ENCODE measurements around the gene PORCN. TPM values are rescaled to one million over a fixed set of nuclear protein-coding genes. Genes with fewer than 3 reads are reported as not detected.

Gene PORCN
- total RNA-seq, 2 experiments from 2014 or later: 23.9 to 24.1 TPM

DNA sequence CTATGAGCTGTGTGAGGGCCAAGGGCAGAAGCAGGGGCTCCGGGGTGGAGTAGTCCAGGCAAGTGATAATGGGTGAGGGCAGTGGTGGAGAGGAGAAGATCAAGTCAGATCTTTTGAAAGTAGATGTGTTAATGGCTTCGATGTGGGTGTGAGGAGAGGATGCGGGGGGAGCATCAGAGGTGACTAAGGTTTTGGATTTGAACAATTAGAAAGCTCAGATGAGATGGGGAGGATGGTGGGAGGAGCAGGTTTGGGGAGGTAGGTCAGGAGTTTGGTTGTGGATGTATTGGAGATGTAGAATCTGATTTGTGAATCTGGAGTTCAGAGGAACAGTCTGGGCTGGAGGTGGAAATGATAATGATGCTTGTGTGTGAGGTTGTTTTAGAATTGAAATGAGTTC lies 28.2 kb upstream of the PORCN start:
- ATAC-seq (ENCODE audit: low read depth) (no peak), DNase-seq (no peak)
- H3K4me3 Mint-ChIP-seq: no peak overlapping the region
- peaks cover 3% of the 10 kb centered on the region for H3K36me3 Mint-ChIP-seq
- H3K27me3 Mint-ChIP-seq: no peaks in the 10 kb centered on the region
- H3K9me3 Mint-ChIP-seq: no peaks in the 10 kb centered on the region
- peak overlapping the region; percentile 61 for H3K27ac Mint-ChIP-seq
- POLR2A ChIA-PET: no interaction called here
- H3K4me1 Mint-ChIP-seq: peaks cover 23% of the 10 kb centered on the region

DNA sequence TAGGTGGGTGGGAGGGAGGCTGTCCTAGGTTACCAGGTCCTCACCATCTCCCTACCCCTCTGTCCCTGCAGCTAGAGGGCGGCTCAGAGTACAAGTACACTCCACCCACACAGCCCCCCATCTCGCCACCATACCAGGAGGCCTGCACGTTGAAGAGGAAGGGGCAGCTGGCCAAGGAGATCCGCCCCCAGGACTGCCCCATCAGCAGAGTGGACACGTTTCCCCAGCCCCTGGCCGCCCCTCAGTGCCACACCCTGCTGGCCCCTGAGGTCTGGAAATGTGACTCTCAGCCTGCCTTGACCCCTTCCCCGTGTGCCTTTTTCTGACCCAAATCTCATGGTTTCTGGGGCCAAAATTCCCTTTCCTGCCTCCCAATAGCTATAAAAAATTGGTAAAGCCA lies 26.3 kb upstream of the PORCN start:
- DNase-seq: no peak
- no peaks in the 10 kb centered on the region for H3K9me3 Mint-ChIP-seq
- H3K4me3 Mint-ChIP-seq: no peak overlapping the region
- no peaks in the 10 kb centered on the region for H3K27me3 Mint-ChIP-seq
- H3K4me1 Mint-ChIP-seq: peaks cover 10% of the 10 kb centered on the region
- POLR2A ChIA-PET: no interaction called here
- H3K36me3 Mint-ChIP-seq: peaks cover 2% of the 10 kb centered on the region
- ATAC-seq (ENCODE audit: low read depth): no peak
- H3K27ac Mint-ChIP-seq: no peak overlapping the region

DNA sequence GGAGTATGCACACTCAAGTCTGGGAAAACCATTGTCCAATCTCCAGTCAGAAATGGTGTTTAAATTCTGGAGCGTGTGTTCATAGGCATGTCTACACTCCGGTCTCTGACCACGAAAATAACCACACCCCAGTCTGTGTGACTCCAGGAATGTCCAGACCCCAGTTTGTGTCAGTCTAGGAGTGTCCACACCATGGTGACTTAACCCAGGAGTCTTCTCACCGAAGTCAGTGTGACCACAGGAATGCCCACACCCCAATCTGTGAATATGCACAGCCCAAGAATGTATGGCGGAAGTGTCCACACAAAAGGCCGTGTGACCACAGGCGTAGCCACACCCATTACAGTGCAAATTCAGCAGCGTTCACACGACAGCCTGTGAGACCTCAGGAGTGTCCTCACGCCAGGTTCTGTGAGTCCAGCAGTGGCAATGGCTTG lies 21.4 kb upstream of the PORCN start:
- Mint-ChIP-seq H3K4me3 (no peak overlapping the region), H3K36me3 (no peaks in the 10 kb centered on the region), H3K4me1 (no peaks in the 10 kb centered on the region), H3K27me3 (no peaks in the 10 kb centered on the region), H3K9me3 (no peaks in the 10 kb centered on the region), H3K27ac (no peak overlapping the region)
- DNase-seq (no peak), ATAC-seq (ENCODE audit: low read depth) (no peak)
- POLR2A ChIA-PET: no interaction called here

DNA sequence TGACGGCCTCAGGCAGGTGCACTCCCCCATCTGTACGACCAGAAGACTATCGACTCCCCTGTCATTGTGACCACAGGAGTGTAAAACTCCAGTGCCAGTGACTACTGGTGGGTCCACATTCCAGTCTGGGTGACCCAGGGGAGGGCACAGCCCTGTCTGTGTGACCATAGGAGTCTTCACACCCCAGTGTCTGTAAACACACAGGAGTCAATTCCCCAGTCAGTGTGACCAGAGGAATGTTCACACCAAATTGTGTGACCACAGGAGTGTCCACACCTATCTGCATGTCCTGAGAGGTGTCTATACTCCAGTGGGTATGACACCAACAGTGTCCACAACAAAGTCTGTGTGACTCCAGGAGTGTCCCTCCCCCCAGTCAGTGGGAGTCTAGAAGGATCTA lies 20.8 kb upstream of the PORCN start:
- Mint-ChIP-seq H3K4me3 (no peak overlapping the region), H3K27me3 (no peaks in the 10 kb centered on the region)
- POLR2A ChIA-PET: no interaction called here

DNA sequence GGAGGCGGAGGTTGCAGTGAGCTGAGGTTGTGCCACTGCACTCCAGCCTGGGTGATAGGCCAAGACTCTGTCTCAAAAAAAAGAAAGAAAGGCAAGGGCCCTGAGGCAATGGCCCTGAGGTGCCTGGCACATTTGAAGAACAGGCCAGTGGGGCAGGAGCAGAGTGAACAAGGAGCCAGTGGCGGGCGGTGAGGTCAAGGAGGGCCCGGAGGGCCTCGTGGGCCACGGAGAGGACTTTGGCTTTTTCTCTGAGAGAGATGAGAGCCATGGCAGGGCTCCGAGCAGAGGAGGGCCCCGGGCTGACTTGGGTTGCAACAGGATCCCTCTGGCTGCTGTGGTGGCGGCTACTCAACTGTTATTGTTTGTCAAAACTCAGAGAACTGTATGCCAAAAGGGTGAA lies 19.5 kb upstream of the PORCN start:
- no peaks in the 10 kb centered on the region for H3K36me3 Mint-ChIP-seq
- no peak overlapping the region for H3K4me3 Mint-ChIP-seq
- no peaks in the 10 kb centered on the region for H3K4me1 Mint-ChIP-seq
- H3K27me3 Mint-ChIP-seq: no peaks in the 10 kb centered on the region
- POLR2A ChIA-PET: no interaction called here
- no peak for ATAC-seq (ENCODE audit: low read depth)
- no peak overlapping the region for H3K27ac Mint-ChIP-seq
- H3K9me3 Mint-ChIP-seq: no peaks in the 10 kb centered on the region
- no peak for DNase-seq

More for the DNA sequence above, 20.8 kb upstream of the PORCN start:
- no peaks in the 10 kb centered on the region for H3K36me3 Mint-ChIP-seq
- ATAC-seq (ENCODE audit: low read depth): no peak
- H3K9me3 Mint-ChIP-seq: no peaks in the 10 kb centered on the region
- DNase-seq: no peak
- H3K4me1 Mint-ChIP-seq: no peaks in the 10 kb centered on the region
- H3K27ac Mint-ChIP-seq: no peak overlapping the region

DNA sequence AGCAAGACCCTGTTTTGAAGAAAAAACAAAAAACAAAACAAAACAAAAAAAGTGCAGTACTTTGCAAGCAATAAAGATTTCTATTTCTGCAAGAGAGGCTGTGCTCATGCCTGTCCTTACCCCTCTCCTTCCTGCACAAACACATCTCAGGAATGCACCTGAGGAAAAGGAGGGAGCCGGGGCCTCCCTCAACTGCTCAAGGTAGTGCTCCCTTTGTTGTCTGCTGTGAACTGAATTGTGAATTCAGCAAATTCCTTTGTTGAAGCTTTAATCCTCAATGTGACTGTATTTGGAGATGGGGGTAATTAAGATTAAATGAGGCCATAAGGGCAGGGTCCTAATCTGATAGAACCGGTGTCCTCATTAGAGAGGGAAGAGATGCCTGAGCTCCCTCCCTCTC lies 18.9 kb upstream of the PORCN start:
- H3K4me1 Mint-ChIP-seq: no peaks in the 10 kb centered on the region
- no peaks in the 10 kb centered on the region for H3K36me3 Mint-ChIP-seq
- H3K27ac Mint-ChIP-seq: no peak overlapping the region
- no peak overlapping the region for H3K4me3 Mint-ChIP-seq
- H3K27me3 Mint-ChIP-seq: no peaks in the 10 kb centered on the region
- no peak for ATAC-seq (ENCODE audit: low read depth)
- DNase-seq: no peak
- no peaks in the 10 kb centered on the region for H3K9me3 Mint-ChIP-seq
- POLR2A ChIA-PET: no interaction called here

DNA sequence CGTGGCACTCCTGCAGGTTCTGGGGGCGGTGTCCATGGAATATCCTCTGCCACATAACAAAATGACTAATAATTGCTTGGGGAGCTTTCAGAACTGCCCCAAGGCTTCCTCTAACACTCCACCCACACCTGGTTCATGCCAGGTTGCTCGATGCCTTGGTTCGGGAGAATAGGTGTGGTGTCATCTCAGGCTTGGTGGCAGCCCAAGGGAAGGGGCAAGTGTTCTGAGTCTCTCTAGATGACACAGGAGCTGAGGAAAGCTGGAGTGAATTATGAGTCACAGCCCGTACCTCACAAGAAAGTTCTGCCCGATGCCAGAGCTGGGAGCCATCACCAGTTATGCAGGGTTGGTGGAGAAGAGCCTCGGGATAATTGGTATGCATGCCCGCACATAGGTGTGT lies 18.1 kb upstream of the PORCN start:
- DNase-seq (no peak), ATAC-seq (ENCODE audit: low read depth) (no peak)
- Mint-ChIP-seq H3K4me1 (no peaks in the 10 kb centered on the region), H3K27ac (no peak overlapping the region), H3K36me3 (no peaks in the 10 kb centered on the region), H3K4me3 (no peak overlapping the region), H3K27me3 (no peaks in the 10 kb centered on the region), H3K9me3 (no peaks in the 10 kb centered on the region)
- POLR2A ChIA-PET: no interaction called here

DNA sequence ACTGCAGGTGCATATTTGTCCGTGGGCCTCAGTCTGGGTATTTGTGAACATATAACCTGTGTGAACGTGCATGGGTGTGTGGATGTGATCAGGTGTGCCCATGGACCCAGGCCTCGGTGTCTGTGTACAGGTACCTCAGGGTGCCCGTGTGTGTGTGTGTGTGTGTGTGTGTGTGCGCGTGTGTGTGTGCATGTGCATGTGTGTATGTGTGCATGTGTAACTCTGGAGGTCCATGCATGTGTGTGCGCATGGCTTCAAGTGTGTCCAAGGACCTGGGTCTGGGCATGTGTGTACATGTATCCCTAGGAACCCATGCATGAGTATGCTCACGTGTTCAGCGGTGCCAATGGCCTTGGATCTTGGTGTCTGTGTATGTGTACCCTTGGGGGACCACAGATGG lies 17.0 kb upstream of the PORCN start:
- DNase-seq (no peak), ATAC-seq (ENCODE audit: low read depth) (no peak)
- no peaks in the 10 kb centered on the region for H3K36me3 Mint-ChIP-seq
- H3K9me3 Mint-ChIP-seq: no peaks in the 10 kb centered on the region
- POLR2A ChIA-PET: no interaction called here
- no peak overlapping the region for H3K27ac Mint-ChIP-seq
- H3K4me1 Mint-ChIP-seq: no peaks in the 10 kb centered on the region
- no peak overlapping the region for H3K4me3 Mint-ChIP-seq
- no peaks in the 10 kb centered on the region for H3K27me3 Mint-ChIP-seq

DNA sequence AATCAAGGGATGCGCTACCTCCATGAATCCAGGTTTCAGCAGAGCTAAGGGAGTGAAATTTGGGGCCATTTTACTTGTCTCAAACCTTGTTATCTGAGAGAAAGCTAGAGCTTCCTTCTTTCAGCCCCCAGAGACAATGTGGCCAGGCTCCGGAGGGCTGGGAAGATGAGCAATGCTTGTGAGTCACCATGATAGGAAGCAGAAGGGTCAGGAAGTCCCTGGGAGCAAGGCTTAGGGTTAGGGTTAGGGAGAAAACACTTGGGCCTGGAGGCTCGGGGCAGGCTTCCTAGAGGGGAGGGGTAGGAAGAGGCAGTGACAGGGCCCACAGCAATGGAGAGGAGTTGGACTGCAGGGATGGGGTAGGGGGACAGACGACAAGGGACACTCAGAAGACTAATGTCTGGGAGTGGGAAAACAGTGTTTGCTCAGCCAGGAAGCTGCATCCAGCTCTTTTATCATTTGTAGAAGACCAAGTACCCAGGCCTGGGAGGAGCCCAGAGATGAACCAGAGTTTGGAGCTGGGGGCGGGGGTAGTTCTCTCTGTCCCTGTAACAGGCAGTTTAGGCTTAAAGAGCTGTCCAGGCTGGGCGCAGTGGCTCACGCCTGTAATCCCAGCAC lies 16.4 kb upstream of the PORCN start:
- Mint-ChIP-seq H3K27me3 (no peaks in the 10 kb centered on the region), H3K4me3 (no peak overlapping the region), H3K9me3 (no peaks in the 10 kb centered on the region), H3K27ac (no peak overlapping the region), H3K4me1 (no peaks in the 10 kb centered on the region), H3K36me3 (no peaks in the 10 kb centered on the region)
- no peak for ATAC-seq (ENCODE audit: low read depth)
- no peak for DNase-seq
- POLR2A ChIA-PET: no interaction called here

DNA sequence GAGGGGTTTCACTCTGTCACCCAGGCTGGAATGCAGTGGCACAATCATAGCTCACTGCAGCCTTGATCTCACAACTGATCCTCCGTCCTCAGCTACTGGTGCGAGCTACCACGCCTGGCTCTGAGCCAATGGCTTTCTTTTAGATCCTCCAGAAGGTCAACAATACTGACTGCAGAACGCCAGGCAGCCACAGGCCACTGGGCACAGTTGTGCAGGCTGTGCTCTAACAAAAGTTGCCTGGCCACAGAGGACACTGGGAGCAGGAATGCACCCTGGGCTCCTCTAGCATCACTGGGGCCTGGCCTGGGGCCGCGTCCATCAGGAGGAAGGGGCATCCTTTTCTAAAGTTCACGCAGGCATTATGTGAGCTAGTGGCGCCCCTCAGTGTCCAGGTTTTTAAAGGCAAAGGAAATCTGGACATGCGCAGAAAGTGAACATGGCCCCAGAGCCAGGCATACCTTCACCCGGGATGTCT lies 14.9 kb upstream of the PORCN start:
- DNase-seq (no peak), ATAC-seq (ENCODE audit: low read depth) (no peak)
- H3K36me3 Mint-ChIP-seq: no peaks in the 10 kb centered on the region
- H3K27me3 Mint-ChIP-seq: peaks cover 3% of the 10 kb centered on the region
- no peaks in the 10 kb centered on the region for H3K9me3 Mint-ChIP-seq
- H3K4me1 Mint-ChIP-seq: peaks cover 4% of the 10 kb centered on the region
- POLR2A ChIA-PET: interaction anchor here (0.7 kb wide), 1 partner anchor 244 kb away, joined by 3 read pairs; no protein-coding TSS in a partner anchor
- no peak overlapping the region for H3K4me3 Mint-ChIP-seq
- H3K27ac Mint-ChIP-seq: no peak overlapping the region

DNA sequence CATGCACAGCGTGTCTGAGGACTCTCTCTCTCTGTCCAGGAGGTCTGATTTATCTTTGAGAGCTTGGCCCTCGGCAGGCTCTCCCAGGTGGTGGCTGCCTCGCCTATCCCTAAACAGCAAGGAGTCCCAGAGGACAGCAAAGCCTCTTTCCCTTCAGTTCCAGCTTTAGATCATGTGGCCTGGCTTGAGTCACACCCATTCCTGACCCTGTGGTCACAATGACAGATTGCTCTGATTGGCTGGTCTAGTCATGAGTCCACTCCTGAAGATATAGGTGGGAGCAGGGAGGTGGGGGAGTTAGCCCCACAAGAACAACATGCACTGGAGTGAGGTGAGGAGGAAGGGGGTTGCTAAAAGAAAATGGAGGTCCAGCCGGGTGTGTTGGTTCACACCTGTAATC lies 12.1 kb upstream of the PORCN start:
- Mint-ChIP-seq H3K9me3 (no peaks in the 10 kb centered on the region), H3K4me1 (peaks cover 4% of the 10 kb centered on the region), H3K27me3 (peaks cover 3% of the 10 kb centered on the region), H3K4me3 (no peak overlapping the region), H3K36me3 (no peaks in the 10 kb centered on the region), H3K27ac (no peak overlapping the region)
- DNase-seq (no peak), ATAC-seq (ENCODE audit: low read depth) (no peak)
- POLR2A ChIA-PET: interaction anchor here (0.6 kb wide), 1 partner anchor 32 kb away, joined by 3 read pairs; no protein-coding TSS in a partner anchor

DNA sequence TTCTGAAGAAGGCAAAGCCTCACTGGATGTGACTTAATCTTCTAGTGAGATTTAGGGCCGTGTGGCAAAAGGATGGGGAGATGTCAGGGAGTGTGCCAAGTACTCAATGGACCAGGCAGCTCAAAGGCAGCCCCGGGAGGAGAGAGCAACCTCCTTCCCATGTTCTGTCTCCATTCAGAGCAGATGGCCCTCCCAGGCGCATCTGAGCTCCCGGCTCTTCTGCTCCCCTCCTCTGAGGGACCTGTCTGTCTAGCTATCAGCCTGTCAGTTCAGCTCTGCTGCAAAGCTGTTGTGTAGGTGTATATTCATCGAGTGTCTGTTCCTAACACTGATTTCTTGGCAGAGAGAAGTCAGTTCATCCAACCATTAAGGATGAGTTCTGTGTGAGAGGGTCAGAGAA lies 10.9 kb upstream of the PORCN start:
- POLR2A ChIA-PET: interaction anchor here (1.1 kb wide), 1 partner anchor 23 kb away, joined by 3 read pairs; the partner anchor contains the start of gene EBP
- Mint-ChIP-seq H3K27ac (no peak overlapping the region), H3K4me3 (no peak overlapping the region), H3K9me3 (no peaks in the 10 kb centered on the region), H3K4me1 (peaks cover 4% of the 10 kb centered on the region), H3K27me3 (peaks cover 3% of the 10 kb centered on the region), H3K36me3 (no peaks in the 10 kb centered on the region)
- DNase-seq: no peak
- no peak for ATAC-seq (ENCODE audit: low read depth)

DNA sequence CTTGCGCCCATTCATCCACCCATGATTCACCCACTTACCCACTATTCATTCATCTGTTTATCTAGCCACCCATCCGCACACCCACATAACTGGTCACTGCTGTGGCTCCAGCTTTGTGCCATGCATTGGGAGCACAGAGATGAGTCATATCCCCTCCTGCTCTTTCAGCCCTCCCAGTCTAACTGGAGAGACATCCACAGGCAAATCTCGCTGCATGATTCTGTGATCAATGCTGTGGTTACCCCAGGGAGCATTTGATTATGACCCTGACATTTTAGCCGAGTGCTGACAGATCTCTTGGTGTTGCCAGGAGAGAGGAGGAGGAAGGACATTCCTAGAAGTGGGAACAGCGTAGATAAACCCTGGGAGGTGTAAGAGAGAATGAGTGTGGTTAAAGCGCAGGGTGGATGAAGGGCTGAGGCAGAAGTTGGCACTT lies 10.4 kb upstream of the PORCN start:
- POLR2A ChIA-PET: interaction anchor here (1.1 kb wide), 1 partner anchor 23 kb away, joined by 3 read pairs; the partner anchor contains the start of gene EBP
- peaks cover 3% of the 10 kb centered on the region for H3K27me3 Mint-ChIP-seq
- H3K36me3 Mint-ChIP-seq: no peaks in the 10 kb centered on the region
- H3K9me3 Mint-ChIP-seq: no peaks in the 10 kb centered on the region
- ATAC-seq (ENCODE audit: low read depth) (no peak), DNase-seq (no peak)
- H3K4me3 Mint-ChIP-seq: no peak overlapping the region
- peaks cover 4% of the 10 kb centered on the region for H3K4me1 Mint-ChIP-seq
- H3K27ac Mint-ChIP-seq: no peak overlapping the region

DNA sequence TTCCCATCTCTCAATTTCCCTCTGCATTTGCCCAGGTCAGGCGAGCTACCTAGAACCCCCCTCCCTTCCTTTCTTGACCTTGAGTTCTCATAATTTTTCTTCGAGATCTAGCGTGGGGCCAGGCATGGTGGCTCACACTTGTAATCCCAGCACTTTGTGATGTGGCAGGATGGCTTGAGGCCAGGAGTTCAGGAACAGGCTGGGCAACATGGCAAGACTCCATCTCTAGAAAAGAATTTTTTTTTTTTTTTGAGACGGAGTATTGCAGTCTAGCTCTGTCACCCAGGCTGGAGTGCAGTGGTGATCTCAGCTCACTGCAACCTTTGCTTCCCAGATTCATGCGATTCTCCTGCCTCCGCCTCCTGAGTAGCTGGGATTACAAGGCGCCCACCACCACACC lies 4.5 kb upstream of the PORCN start:
- no peaks in the 10 kb centered on the region for H3K4me1 Mint-ChIP-seq
- POLR2A ChIA-PET: no interaction called here
- H3K27me3 Mint-ChIP-seq: no peaks in the 10 kb centered on the region
- H3K36me3 Mint-ChIP-seq: no peaks in the 10 kb centered on the region
- H3K4me3 Mint-ChIP-seq: no peak overlapping the region
- H3K27ac Mint-ChIP-seq: peak overlapping the region; percentile 75
- DNase-seq: no peak
- no peak for ATAC-seq (ENCODE audit: low read depth)
- H3K9me3 Mint-ChIP-seq: no peaks in the 10 kb centered on the region

Data from activated naive CD8-positive, alpha-beta T cell treated with anti-CD3 and anti-CD28 coated beads, Interleukin-2, amount 10 ng/mL, durations not matched to agents 7 days and 5 days (primary cell).